GM23338 (cell line): ENCODE results near the gene PALLD. TPM values are rescaled to one million over a fixed set of nuclear protein-coding genes. Genes with fewer than 3 reads are reported as not detected.

ENCODE experiments used
- ATAC-seq: fragments of 200-7000 bp; cut with Tn5 transposase; 3 replicates; pipeline ENCODE4 v1.9.1; 2020
- DNase-seq: peaks from one replicate; pipeline ENCODE4 v3.0.0-alpha.2; 2015; ENCODE audit warnings: low spot score
- H2AFZ ChIP-seq: fragments of 200-600 bp; sonication (generic); 2 replicates; pipeline ENCODE4 v1.8.0; 2016; ENCODE audit warnings: antibody characterized with exemption, mild to moderate bottlenecking, moderate library complexity
- H3F3A ChIP-seq: fragments of 200-600 bp; sonication (generic); replicated peaks from 2 replicates; pipeline ENCODE4 v1.8.0; 2017; ENCODE audit warnings: antibody characterized with exemption, mixed run types, low read depth
- H3K27ac ChIP-seq: fragments of 200-600 bp; sonication (generic); 2 replicates; pipeline ENCODE4 v1.6.1; 2016; ENCODE audit warnings: low read depth
- H3K27me3 ChIP-seq: fragments of 200-600 bp; sonication (generic); 2 replicates; pipeline ENCODE4 v1.8.0; 2016; ENCODE audit warnings: mild to moderate bottlenecking, mixed run types, moderate library complexity; ENCODE audit not compliant: insufficient read depth
- H3K36me3 ChIP-seq: fragments of 200-600 bp; sonication (generic); 2 replicates; pipeline ENCODE4 v1.8.0; 2016; ENCODE audit warnings: mild to moderate bottlenecking; ENCODE audit not compliant: insufficient read depth
- H3K4me1 ChIP-seq: fragments of 200-600 bp; sonication (generic); 2 replicates; pipeline ENCODE4 v1.8.0; 2016; ENCODE audit warnings: mild to moderate bottlenecking, moderate library complexity; ENCODE audit not compliant: insufficient read depth
- H3K4me2 ChIP-seq: fragments of 200-600 bp; sonication (generic); 2 replicates; pipeline ENCODE4 v1.7.1; 2017; ENCODE audit warnings: mixed run types
- H3K4me3 ChIP-seq: fragments of 200-600 bp; sonication (generic); 2 replicates; pipeline ENCODE4 v1.6.1; 2016; ENCODE audit warnings: mixed run types
- H3K79me2 ChIP-seq: fragments of 200-600 bp; sonication (generic); replicated peaks from 2 replicates; pipeline ENCODE4 v1.8.0; 2017; ENCODE audit warnings: mild to moderate bottlenecking; ENCODE audit not compliant: insufficient read depth
- H3K9me2 ChIP-seq: fragments of 200-600 bp; sonication (generic); 2 replicates; pipeline ENCODE4 v1.8.0; 2017; ENCODE audit not compliant: insufficient read depth
- H4K20me1 ChIP-seq: fragments of 200-600 bp; sonication (generic); replicated peaks from 2 replicates; pipeline ENCODE4 v1.8.0; 2017; ENCODE audit warnings: mild to moderate bottlenecking; ENCODE audit not compliant: insufficient read depth
- H3K27ac Mint-ChIP-seq: 2 replicates; pipeline ENCODE4 v1.8.0; 2020; ENCODE audit warnings: inconsistent platforms, mild to moderate bottlenecking, moderate library complexity, mixed read lengths
- H3K27me3 Mint-ChIP-seq: 3 replicates; pipeline ENCODE4 v1.8.0; 2022; ENCODE audit warnings: low read depth, mild to moderate bottlenecking, moderate library complexity, mixed read lengths, inconsistent platforms; ENCODE audit not compliant: insufficient read depth, poor library complexity
- H3K36me3 Mint-ChIP-seq: 3 replicates; pipeline ENCODE4 v1.8.0; 2021; ENCODE audit warnings: low read depth, mild to moderate bottlenecking, inconsistent platforms, moderate library complexity, mixed read lengths
- H3K4me1 Mint-ChIP-seq: 3 replicates; pipeline ENCODE4 v1.8.0; 2020; ENCODE audit warnings: mild to moderate bottlenecking, inconsistent platforms, mixed read lengths
- H3K4me3 Mint-ChIP-seq: 3 replicates; pipeline ENCODE4 v1.8.0; 2021; ENCODE audit warnings: moderate library complexity, mild to moderate bottlenecking, inconsistent platforms, mixed read lengths
- H3K9me3 Mint-ChIP-seq: 3 replicates; pipeline ENCODE4 v1.8.0; 2020; ENCODE audit warnings: moderate library complexity, mild to moderate bottlenecking, inconsistent platforms, mixed read lengths
- CREB1 ChIP-seq: fragments of 250-450 bp; sonication (Bioruptor Pico); IDR thresholded peaks from 2 replicates; pipeline ENCODE4 v1.5.0; 2020; ENCODE audit warnings: low read depth, mild to moderate bottlenecking, moderate library complexity
- CTCF ChIP-seq, 2 experiments: fragments of 200-600 bp in 1 of 2; sonication (generic) in 1 of 2; conservative IDR thresholded peaks; 2 replicates each; pipeline versions ENCODE4 v1.5.1 to v1.6.1; 2016 to 2017; ENCODE audit warnings: antibody characterized with exemption in 2 of 2, low read depth in 2 of 2, mild to moderate bottlenecking in 2 of 2, moderate library complexity in 1 of 2
- ETS1 ChIP-seq: IDR thresholded peaks from 2 replicates; pipeline ENCODE4 v1.6.1; 2016; ENCODE audit warnings: antibody characterized with exemption
- EZH2 ChIP-seq: fragments of 200-600 bp; sonication (generic); IDR thresholded peaks from one replicate; pipeline ENCODE4 v1.8.0; 2017; ENCODE audit warnings: antibody characterized with exemption, mild to moderate bottlenecking, low read depth; ENCODE audit not compliant: unreplicated experiment
- EZH2phosphoT487 ChIP-seq: fragments of 200-600 bp; sonication (generic); IDR thresholded peaks from one replicate; pipeline ENCODE4 v1.8.1; 2018; ENCODE audit warnings: antibody characterized with exemption; ENCODE audit not compliant: unreplicated experiment
- POLR2AphosphoS5 ChIP-seq: IDR thresholded peaks from 2 replicates; pipeline ENCODE4 v1.6.1; 2016; ENCODE audit warnings: antibody characterized with exemption, low read depth
- REST ChIP-seq: IDR thresholded peaks from one replicate; pipeline ENCODE4 v1.6.1; 2018; ENCODE audit warnings: antibody characterized with exemption; ENCODE audit not compliant: unreplicated experiment
- STAT1 ChIP-seq: IDR thresholded peaks from one replicate; pipeline ENCODE4 v1.6.1; 2016; ENCODE audit warnings: antibody characterized with exemption; ENCODE audit not compliant: unreplicated experiment
- ZNF331 ChIP-seq: fragments of 250-450 bp; sonication (Bioruptor Pico); IDR thresholded peaks from 2 replicates; pipeline ENCODE4 v1.5.0; 2020; ENCODE audit warnings: low read depth, mild to moderate bottlenecking, moderate library complexity
- polyA plus RNA-seq: library from polyadenylated mRNA; unstranded; fragments of >200 nt; fragmentation: Nextera tagmentation; extraction: Ambion mirVana; gene quantifications from 2 replicates; pipeline ENCODE4 v1.2.1, GENCODE V29; 2016
- total RNA-seq: library from RNA; depleted of rRNA; stranded (reverse); fragments of >200 nt; shearing (Covaris generic); gene quantifications from 2 replicates; pipeline ENCODE4 v1.2.3, GENCODE V29; 2014

The PALLD gene
- total and polyA plus RNA-seq, 2 experiments from 2014 or later: 13.1 to 30.2 TPM

GRCh38 chr4:168885400-168885799 is 388.5 kb downstream of the PALLD start (continued):
- TF ChIP-seq CTCF (conservative IDR thresholded peaks at IDR 0.05; ENCODE audit: low read depth in 2 of 2) (no peak), ZNF331 (CRISPR knock-in tag) (no peak), REST (no peak), POLR2AphosphoS5 (no peak), EZH2phosphoT487 (no peak), CREB1 (CRISPR knock-in tag) (no peak), ETS1 (no peak), EZH2 (no peak)

- Histone ChIP-seq H3K4me1 (no peaks in the 10 kb centered on the region), H3K36me3 (no peaks in the 10 kb centered on the region), H3K27ac (no peak overlapping the region), H4K20me1 (no peaks in the 10 kb centered on the region; the same call in 1 of the 2 replicates), H3K4me3 (no peak overlapping the region), H3K27me3 (no peaks in the 10 kb centered on the region), H3K9me2 (no peaks in the 10 kb centered on the region), H3K4me2 (no peak overlapping the region), H3F3A (no peaks in the 10 kb centered on the region), H2AFZ (no peak overlapping the region), H3K79me2 (no peaks in the 10 kb centered on the region)
- ATAC-seq (no peak), DNase-seq (no peak)
- H3K27me3 Mint-ChIP-seq: no peaks in the 10 kb centered on the region
- H3K9me3 Mint-ChIP-seq: no peaks in the 10 kb centered on the region
- peaks cover 25% of the 10 kb centered on the region; the same call in 2 of the 3 replicates for H3K36me3 Mint-ChIP-seq
- no peak overlapping the region for H3K4me3 Mint-ChIP-seq
- H3K27ac Mint-ChIP-seq: no peak overlapping the region
- 0 out of 3 replicates have a peak, but pooled peaks cover 2% of the 10 kb centered on the region for H3K4me1 Mint-ChIP-seq
- no peak for TF ChIP-seq ETS1
- no peak for TF ChIP-seq EZH2phosphoT487
- no peak for TF ChIP-seq STAT1
- no peak for TF ChIP-seq ZNF331 (CRISPR knock-in tag)
- no peak for TF ChIP-seq CTCF (conservative IDR thresholded peaks at IDR 0.05; ENCODE audit: low read depth in 2 of 2)
- no peak for TF ChIP-seq EZH2
These were observed 389.5 kb downstream of the PALLD start for GRCh38 chr4:168886351-168886750.
